B cell (primary cell): ENCODE measurements around the gene TWNK.

ENCODE experiments used
- CTCF ChIP-seq: fragments of 200-600 bp; IDR thresholded peaks from one replicate; pipeline ENCODE4 v1.8.0; 2022; ENCODE audit warnings: antibody characterized with exemption, mild to moderate bottlenecking
- EZH2 ChIP-seq: IDR thresholded peaks from 2 replicates; pipeline ENCODE4 v1.6.1; 2012; ENCODE audit warnings: borderline replicate concordance, low read depth, mild to moderate bottlenecking, moderate library complexity, low read length; ENCODE audit not compliant: insufficient read depth, poor library complexity, severe bottlenecking

GRCh38 chr10:100943508-100943907, 43.8 kb upstream of the TWNK start:
- no peak for TF ChIP-seq CTCF
- TF ChIP-seq EZH2 = no peak
